EH (cell line): Measurements from ENCODE around the gene CHST3.

Experiments
- DNase-seq: peaks from one replicate; pipeline ENCODE4 v3.0.0-alpha.2; 2015; ENCODE audit warnings: low read depth

CHST3 gene

DNA sequence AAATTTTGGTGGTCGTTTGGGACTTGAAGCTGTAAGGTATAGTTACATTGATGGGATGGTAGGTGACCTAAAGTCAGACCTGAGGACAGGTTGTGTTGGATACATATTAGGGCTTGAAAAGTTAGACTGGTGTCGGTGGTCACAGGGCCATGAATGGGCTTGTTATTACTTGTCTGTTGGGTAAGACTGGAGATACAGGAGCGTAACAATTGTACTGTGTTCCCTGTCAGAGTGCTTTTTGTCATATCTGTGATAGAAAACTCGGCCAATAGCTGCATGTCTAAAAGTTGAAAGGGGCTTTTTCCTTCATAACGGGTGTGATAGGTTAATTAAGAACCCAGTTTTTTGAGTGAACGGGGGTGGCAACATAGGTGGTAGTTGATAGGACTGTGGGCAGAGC is 13.5 kb upstream of the CHST3 start:
- DNase-seq, result no peak

DNA sequence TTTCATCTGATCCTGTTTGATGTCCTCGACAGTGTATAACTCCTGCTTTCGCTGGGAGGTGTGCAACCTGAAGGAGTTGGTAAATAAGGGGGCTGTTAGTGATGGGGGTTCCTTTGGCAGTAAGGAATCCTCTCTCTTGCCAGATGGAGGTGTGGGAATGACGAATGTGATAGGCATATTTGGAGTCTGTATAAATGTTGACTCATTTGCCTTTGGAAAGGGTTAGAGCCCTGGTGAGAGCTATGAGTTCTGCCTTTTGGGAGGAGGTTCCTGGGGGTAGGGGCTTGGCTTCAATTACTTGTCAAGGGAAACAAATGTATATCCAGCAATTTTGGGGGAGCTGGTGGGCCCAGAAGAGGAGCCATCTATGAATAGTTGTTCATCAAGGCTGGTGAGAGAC is 11.4 kb upstream of the CHST3 start:
- peak; percentile 25 for DNase-seq

DNA sequence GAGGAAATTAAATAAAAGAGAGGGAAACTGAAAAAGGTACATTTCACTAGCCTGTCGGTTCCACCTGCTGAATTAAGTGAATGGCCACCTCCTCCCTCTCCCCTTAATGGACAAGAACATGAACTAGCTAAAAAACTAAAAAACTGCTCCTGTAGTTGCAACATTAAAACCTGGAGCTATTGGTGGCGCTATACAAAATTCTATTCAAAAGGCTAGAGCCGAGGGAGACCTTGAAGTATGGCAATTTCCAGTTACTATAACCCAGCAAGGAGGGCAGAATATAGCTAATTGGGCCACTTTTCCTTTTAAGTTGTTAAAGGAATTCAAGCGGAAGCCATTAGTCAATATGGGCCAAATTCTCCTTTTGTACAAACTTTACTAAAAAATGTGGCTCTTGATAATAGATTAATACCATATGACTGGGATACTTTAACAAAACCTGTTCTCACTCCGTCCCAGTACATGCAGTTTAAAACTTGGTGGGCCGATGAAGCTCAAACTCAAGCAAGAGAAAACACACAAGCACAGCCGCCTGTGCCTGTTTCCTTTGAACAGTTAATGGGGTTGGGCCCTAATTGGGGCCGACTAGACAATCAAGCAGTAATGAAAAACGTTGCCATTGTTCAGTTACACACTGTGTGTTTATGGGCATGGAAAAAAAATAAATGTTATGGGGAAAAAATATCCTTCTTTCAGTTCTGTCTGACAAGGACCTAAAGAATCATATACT is 6.5 kb upstream of the CHST3 start:
- peak; percentile 42 for DNase-seq

DNA sequence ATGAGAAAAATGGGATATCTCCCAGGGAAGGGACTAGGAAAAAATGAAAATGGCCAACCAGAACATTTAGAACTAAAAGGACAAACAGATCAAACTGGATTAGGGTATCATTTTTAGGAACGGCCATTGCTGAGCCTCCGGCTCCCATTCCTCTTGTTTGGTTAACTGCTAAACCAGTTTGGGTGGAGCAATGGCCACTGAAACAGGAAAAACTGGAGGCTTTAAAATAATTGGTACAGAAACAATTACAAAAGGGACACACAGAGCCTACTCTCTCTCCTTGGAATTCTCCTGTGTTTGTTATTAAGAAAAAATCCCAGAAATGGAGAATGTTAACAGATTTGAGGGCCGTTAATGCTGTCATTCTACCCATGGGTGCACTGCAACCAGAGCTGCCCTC is 4.7 kb upstream of the CHST3 start:
- no peak for DNase-seq

DNA sequence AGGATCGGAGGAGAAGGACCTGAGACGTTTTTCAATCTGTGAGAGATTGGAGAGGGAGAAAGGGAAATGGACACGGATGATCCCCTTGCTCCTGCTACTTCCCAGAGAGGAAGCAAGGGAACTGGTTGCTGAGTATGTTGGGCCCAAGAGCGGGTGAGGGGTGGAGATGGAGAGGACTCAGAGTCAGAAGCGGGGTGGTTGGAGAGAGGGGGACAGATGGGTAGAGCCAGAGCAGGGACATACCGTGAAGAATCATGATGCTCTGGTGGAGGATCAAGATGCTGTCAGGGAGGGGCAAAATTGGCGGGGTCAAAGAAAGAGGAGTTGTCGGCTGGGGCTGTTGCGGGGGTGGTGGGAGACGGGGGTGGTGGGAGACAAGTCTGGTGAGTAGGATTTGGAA is 2.4 kb upstream of the CHST3 start:
- no peak for DNase-seq

DNA sequence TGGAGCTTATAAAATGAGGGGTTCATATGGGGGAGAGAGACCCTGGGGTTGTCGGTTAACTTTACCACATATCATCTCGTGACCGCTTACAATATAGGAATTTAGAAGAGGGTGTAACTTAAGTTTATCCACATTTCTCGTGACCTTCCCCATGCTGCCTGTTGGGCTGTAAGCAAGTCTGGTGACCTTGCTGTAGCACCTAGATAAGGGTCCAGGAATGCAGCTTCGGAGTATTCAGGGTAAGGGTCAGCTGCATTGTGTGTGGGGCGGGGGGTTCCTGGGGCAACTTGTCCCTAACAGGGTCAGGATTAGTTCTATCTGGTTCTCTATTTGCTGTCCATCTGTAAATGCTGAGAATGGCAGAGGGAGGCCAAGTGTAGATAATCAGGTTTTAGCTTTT is 1.3 kb upstream of the CHST3 start:
- no peak for DNase-seq

DNA sequence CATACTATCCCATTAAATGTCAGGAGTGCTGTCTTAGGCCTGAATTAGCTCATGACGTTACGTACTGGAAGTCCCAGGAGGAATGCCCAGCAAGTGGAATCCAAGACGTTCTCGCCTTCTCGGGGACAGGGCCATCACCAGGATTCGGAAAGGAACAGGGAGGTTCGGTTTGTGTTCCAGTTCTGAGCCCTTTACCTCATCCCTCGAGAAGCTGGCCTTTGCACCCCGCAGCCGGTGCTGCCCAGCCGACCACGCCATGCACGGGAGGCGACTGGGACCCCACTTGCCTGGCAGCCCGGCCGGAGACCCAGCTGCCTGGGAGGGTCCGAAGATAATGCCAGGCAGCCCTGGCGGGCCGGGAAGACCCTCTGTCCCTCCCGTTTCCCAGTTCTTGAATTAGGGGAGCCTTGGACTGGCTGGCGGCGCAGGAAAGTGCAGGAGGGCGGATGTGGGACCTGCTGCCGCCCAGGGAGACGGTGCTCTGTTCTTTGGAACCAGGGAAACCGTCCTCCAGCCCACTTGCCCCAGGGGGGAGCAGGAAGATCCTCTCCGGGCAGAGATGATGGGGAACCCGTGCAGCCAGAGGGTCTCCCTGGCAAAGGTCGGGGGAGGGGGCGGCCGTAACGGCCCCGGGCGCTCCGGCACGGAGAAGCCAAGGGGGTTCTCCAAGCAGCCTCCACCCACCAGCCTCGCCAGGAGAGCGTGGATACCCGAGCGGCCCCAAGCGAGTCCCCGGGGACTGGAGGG is 671 bp upstream of the CHST3 start:
- DNase-seq, result peak; percentile 20

DNA sequence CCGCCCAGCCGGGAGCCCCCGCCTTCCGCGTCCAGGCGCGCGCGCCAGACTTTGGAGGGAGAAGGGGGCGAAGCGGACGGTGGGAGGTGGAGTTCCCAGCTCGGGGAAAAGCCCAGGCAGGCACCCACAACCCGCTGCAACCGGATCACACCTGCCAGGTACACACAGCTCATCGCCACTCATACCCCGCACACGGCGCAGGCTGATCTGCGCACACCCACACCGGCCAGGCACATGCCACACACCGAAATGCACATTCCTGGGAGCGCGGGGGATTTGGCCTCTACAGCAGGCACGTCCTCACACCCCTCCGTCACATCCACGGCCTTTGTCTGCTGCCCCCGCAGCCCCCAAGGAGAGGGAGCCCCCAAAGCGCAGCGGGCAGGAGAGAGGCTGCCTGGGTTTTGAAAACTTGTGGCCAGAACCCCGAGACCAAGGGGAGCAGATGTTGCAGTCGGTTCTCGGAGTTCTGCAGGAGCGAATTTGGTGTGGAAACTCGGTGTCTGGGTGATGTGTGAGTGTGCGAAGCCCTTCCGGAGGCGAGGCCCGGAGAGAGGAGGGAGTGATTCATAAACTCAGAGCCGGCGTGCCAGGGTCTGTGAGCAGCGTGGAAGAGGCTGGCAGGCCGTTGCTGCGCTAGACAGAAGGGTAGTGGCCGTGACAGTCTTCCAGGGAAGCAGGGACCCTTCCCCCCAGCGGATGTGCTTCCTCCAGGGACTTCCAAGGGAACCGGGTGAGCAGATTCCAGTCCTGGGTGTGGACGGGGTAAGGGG is 734 bp downstream of the CHST3 start:
- DNase-seq, result peak; percentile 85

DNA sequence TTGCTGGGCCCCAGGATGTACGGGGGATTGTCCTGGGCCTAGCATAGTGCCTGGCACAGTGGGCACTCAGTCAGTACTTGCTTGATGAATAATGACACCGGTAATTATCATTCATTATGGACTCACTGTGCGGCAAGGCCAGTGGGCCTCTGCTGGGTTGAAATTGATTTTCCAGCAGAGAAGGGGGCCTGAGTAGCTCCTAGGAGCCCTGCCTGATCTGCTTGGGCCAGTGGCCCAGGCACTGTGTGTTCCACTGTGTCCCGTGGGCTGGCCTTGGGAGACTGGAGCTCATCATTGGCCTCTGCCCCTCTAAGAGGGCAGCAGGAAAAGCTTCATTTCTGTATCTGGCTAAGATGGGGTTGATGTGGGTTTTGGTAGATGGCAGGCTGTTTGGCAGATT is 1.4 kb downstream of the CHST3 start:
- no peak for DNase-seq

DNA sequence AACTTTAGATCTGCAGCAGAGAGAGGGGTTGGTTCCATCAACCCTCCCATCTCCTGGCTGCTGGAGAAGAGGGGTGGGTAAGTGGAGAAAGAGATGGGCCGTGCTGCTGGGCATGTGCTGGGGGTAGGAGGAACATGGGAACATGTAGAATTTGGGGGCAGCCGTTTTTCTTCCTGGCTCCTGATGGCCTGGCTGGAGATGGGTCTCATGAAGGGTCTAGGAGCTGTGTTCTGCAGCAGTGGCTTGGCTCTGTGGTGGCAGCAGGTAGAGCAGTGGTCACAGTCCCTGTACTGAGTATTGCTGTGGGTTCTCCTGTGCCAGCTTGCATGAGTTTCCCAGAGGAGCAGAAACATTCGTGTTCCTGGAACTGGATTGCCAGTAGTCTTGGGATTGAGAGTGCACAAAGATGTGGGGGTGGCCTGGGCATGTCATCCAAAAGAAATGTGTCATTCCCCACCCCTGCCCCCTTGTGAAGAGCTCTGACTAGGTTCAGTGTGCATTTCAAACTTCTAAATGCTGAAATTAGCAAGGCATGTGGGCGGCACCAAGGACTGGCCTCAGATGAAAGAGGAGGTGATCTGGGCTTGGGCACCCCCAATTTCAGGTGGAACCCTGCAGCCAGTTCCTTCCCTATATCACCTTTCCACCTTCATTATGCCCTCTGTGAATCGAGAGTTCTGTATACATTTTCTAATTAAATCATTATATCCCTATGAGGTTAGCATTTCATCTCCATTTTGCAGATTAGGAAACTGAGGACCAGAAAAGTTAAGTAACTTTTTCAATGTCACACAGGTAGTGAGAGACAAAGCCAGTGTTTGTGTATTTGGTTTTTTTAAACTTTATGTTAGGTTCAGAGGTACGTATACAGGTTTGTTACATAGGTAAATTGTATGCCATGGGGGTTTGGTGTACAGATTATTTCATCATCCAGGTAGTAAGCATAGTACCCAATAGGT is 2.1 kb downstream of the CHST3 start:
- peak; percentile 87 for DNase-seq

DNA sequence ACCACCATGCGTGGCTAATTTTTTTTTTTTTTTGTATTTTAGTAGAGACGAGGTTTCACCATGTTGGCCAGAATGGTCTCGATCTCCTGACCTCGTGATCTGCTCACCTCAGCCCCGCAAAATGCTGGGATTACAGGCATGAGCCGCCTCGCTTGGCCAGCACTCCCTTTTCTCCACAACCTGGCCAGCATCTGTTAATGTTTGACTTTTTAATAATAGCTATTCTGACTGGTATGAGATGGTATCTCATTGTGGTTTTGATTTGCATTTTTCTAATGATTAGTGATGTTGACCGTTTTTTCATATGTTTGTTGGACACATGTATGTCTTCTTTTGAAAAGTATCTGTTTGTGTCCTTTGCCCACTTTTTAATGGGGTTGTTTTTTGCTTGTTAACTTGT is 3.8 kb downstream of the CHST3 start:
- DNase-seq, result peak; percentile 54

DNA sequence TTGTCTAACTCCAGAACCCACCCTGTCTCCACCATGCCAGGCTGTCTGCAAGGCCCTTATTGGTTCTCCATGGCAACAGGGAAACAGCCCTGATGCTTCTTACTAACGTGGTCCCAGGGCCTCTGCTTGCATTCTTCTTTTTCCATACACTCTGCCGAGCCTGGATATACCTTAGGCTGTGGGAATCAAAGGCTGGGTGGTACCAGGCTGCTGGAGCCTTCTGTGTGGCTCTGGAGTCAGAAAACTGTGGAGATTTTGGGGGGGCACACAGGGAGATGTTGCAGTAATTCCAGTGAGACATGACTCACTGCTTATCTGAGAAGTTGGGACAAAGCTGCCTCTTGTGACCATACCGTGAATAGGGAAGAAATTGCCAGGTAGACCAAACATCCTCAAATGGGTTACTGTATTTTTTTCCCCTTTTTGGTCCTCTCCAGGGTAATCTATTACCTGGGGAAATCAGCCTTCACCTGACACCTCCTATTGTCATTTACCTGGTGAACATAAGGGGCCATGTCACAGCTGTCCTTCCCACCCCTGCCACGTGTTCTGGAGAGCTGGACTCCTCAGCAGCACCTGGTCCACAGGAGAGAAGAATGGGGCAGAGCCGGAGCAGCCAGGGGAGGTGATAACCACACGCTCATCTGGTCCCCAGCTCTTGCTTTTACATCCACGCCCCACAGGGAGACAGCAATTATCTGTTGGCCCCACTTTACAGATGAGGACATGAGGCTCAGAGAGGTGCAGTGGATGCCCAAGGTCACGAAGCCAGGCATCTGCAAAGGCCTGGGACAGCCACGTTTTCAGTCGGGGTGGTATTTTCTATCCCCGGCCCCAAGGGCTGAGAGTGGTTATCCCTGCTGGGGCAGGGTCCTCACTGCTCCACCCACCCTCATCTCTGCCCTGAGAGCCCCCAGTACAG is 4.6 kb downstream of the CHST3 start:
- DNase-seq, result peak; percentile 56

DNA sequence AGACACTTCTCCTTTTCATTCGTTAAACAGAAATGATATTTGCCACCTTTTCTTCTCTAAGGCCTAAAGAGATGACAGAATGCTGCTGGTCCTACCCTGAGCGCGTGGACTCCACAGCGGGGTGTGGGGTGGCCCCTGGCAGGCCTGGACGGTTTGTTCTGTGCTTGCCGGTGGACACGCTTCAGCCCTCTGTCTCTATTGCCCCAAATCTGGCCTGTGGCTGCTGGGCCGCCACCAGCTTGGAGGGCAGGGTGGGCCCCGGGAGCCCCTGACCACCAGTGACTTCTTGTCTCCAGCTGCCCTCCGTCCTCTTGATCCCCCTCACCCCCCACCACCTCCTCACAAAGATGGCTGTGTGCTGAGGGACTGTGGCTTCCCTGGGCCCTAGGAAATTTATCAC is 5.7 kb downstream of the CHST3 start:
- no peak for DNase-seq

DNA sequence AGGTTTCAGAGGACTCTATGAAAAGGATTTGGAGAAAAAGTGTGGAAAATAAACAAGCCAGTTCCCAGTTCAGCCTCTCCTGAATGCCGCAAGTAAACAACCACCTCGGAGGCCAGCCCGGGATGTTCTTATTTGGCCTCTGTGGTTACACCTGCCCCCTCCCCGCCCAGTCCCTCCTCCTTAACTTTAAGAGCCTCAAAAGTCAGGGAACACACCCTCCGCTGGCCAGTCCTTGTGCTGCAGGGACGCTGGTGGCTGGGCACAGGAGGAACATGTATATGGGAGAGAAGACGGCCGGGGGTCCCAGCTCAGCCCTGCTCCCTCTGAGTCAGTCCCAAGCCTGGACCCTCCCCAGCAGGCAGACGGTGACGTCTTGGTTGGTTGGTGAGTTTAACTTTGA is 6.1 kb downstream of the CHST3 start:
- peak; percentile 32 for DNase-seq

DNA sequence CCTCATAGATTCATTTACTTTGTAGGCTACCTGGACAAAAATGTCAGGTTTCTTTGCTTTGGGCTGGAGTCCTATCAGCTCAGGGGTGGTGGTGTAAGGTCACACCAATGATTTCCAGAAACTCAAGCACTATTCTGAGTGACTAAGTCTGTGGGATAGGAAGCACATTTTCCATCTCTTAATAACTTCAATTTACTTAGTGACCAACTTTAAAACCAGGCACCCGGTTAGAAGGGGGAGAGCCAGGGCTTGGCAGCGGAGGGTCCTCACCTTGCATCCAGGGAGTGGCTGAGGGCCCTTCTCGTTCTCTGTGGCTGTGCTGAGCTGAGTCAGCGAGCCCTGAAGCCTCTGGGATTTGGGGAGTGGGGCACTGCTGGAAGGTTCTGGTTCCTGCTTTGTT is 6.7 kb downstream of the CHST3 start:
- DNase-seq, result peak; percentile 41

DNA sequence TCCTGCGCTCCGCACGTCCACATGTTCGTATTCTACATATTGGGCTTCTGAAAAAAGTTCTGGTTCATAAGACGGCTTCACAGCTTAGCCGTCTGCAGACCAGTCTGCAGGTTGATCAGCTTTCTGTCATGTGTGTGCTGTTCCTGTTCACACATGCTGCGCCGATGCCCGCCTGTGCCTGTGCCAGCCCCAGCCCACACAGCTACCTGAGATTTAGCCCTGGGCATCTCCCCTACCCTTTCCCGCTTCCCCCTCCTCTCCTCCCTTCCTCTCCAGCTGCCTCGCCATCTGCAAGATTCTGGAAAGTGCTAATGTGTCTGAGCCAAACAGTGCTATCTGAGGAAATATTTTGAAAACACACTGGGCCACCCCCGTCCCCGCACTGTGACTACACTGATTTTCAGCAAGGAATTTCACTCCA is 7.1 kb downstream of the CHST3 start:
- no peak for DNase-seq

DNA sequence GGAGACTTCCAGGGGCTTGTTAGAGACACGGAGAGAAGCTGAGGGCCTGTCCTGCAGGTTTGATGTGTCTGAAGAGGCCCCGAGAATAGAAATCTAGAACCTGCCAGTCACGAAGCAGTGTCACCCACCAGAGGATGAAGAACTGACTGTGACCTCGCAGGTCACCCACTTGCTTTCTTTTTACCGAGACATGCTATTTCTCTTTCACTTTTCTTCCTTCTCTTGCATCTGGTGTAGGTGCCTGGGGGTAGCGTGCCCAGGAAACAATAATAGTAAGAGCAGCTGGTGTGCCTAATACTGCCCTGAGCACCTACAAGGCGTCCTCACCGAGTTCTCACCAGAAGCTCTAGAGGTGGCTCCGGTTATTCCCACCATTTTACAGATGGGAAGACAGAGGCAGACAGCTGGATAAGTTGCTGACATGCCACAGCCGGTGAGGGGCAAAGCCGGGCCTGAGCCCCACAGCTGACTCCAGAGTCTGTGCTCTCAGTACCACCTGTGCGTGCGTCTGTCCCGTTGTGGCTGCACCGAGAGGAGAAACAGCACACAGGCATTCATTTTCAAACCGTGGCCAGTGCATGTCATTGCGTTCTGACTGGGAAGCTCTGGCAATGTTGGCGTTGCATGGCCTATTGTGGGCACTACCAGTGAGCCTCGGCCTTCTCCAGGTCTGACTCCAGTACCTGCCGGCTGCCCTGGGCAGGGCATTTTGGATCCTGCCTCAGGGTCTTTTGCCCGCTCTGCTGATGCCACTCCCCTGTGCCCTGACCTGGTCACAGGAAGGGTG is 7.8 kb downstream of the CHST3 start:
- no peak for DNase-seq

DNA sequence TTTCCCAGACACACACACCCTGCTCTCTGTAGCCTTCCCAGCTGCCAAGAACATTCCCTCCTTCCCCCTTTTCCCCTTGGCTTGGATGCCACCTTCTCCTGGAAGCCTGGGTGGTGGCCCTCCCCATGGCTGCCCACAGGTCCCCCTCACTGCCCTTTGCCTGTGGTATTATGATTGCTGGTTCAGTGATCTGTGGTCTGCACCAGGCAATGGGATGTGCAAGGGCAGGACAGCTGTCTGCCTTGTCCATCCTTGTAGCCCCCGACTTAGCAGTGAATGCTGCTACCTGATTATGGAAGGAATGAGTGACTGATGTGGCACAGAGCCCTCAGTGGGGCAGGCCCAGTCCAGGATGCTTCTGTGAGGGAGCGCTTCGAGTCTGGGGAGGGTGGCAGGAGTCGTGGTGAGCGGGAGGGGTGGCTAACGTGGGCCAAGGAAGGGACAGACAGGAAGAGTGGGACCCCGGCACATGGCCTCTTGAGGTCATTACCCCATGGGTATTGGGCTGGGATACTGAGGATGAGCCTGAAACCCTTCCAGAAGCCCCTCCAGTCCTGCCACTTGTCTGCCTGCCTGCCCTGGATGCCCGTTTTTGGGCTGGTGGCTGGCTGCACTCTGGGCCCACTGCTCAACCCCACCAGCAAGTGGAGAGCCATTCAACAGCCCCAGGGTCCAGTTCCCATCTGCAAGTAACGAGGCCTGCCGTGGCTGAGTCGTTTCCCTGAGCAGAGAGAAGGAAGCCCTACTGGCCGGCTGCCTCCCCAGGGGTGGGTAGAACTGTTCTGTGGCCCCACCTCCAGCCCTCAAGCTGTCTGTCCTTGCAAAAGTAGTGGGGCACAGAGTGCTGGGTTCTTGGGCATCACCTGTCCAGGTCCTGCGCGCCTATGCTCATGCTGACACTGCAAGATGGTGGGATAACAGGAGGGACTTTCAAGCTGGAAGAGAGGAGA is 8.8 kb downstream of the CHST3 start:
- DNase-seq, result peak; percentile 53
